Fibroblast of skin of left quadriceps (primary cell): ENCODE data around the gene NHERF2.

Source experiments
- DNase-seq, 2 experiments: peaks; one replicate each; pipeline ENCODE4 v3.0.0-alpha.2; 2013; ENCODE audit warnings: low read depth in 2 of 2

The NHERF2 gene

DNA sequence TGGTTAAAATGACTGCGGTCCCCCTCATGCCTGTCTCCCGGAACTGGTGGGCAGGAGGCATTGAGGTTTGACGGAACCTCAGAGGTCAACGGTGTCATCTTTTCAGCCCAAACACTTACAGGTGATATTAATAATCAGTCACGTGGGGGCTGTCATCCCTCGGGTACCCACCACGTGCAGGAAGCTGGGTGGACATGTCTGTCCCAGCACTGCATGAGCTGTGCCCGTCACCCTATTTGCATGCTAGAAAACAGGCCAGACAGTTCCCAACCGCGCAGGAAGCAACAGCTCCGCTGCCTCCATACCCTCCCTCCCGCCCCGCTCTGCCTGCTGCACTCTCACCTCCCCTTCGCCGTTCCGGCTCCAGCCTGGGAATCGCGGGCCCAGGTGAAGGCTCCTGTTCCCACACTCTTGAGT lies 35.6 kb upstream of the NHERF2 start:
- no peak for DNase-seq

DNA sequence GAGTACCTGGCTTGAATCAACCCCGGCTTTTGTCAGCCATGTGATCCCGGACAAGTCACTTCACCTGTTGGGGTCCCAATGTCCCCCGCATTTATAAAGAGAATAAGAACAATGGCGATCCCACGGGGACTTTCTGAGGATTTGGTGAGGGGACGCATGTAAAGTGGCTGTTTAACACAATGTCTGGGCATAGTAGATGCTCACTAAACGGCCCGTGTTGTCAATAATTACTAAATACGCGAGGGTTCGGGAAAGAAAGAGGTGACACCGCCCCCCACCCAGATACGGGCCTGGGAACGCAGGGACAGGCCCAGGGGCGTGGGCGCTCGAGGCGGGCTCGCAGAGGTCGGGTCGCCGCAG lies 35.1 kb upstream of the NHERF2 start:
- no peak for DNase-seq

DNA sequence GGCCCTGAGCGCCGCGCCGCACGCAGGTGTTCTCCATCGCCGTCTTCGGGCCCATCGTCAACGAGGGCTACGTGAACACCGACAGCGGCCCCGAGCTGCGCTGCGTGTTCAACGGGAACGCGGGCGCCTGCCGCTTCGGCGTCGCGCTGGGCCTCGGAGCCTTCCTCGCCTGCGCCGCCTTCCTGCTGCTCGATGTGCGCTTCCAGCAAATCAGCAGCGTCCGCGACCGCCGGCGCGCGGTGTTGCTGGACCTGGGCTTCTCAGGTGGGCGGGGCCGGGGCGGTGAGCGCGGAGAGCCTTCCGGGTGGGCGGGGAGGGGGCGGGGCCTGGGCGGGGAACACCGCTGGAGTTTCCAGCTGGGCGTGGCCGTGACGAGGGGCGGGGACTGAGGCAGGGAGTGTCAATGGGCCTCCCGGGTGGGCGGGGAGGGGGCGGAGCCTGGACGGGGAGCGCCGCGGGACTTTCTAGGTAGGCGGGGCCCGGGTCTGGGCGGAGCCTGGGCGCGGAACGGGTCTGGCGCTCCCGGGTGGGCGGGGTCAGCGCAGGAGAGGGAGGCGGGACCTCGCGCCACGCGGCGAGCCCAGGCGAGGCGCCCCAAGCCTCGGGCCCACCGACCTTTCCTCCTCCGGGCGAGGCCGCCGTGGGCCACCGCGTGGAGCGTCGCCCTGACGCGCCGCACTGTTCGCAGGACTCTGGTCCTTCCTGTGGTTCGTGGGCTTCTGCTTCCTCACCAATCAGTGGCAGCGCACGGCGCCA lies 34.6 kb upstream of the NHERF2 start:
- DNase-seq: peak; percentile 83 to 85

DNA sequence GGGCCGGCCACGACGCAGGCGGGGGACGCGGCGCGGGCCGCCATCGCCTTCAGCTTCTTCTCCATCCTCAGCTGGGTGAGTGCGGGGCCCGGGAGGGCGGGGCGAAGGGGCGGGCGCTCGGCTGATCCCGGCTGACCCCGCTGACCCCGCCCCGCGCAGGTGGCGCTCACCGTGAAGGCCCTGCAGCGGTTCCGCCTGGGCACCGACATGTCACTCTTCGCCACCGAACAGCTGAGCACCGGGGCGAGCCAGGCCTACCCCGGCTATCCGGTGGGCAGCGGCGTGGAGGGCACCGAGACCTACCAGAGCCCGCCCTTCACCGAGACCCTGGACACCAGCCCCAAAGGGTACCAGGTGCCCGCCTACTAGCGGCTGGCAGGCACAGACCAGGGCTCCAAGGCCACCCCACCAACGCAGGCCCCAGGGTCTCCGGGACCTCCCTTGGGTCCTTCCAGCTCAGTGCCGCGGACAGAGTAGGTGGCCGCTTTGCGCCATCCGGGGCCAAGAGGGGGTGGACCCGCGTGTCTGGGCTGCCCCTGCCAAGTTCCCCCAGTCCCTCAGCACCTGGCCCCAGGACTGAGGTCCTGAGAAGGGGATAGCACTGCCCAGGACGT lies 33.9 kb upstream of the NHERF2 start:
- DNase-seq: no peak

GRCh38 chr16:1993731-1994131 lies 33.0 kb upstream of the NHERF2 start:
- DNase-seq: no peak

- no peak for DNase-seq
These were observed 29.0 kb upstream of the NHERF2 start for GRCh38 chr16:1997494-1998359.

- no peak for DNase-seq
These were observed 28.3 kb upstream of the NHERF2 start for GRCh38 chr16:1998360-1998835.

- no peak for DNase-seq
These were observed 27.6 kb upstream of the NHERF2 start for GRCh38 chr16:1998852-1999801.

GRCh38 chr16:1999866-2000514 lies 26.7 kb upstream of the NHERF2 start:
- no peak for DNase-seq

DNA sequence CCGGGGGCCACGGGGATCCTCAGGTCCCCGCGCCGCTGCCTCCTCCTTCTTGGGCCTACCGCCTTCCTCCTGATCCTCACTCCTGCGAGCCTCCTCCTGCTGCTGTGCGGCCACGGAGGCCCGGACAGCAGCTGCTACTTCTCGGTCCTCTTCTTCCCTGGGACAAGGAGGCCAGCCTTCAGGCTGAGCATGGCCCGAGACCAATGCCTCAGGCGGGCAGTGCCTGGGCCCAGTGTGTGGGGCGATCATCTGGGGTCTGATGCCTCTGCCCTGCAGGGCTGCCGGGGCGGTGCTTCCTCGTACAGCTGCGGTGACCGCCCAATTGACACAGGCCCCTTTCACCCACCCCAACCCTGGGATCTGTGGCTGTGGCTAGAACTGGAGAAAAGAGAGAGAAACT lies 25.7 kb upstream of the NHERF2 start:
- DNase-seq: no peak

DNA sequence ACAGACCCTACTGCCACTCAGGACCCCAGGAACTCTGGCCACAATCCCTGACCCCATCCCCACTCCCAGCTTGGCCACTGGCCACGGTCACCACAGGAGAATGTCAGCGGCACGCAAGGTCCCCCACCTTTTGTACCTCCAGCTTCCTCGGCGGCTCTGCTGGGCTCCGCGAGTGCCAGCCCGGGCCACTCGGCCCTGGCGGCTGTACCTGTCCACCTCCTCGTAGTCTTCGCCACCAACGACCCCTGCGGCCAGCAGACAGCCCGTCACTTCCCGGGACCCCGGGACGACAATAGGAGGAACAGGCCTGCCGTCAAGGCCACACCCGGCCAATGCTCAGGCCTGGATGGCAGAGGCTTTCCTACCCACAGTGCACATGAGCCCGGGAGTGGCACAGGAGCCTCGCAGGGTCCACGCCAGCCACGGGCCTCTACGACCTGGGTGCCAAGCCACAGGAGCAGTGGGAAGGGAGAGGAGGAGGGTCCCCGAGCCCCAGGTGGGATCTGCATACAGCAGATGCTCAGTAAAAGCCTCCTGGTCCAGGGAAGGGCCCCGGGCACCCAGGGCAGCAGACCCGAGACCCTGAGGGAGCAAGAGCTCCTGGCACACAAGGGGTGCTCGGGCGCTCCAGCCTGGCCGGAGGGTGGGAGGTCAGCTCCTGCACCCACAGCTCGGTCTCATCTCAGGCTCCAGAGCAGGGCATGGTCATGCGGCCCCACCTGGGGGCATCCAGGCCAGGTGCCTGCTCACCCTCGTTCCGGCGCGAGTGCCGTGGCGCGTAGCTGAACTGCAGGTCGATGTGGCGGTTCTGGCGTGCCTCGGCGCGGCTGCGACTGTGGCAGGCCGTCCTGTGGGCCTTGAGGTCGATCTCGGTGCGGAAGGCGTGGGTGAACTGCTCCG lies 25.0 kb upstream of the NHERF2 start:
- DNase-seq: no peak

GRCh38 chr16:2002406-2003230 lies 24.1 kb upstream of the NHERF2 start:
- DNase-seq: no peak

DNA sequence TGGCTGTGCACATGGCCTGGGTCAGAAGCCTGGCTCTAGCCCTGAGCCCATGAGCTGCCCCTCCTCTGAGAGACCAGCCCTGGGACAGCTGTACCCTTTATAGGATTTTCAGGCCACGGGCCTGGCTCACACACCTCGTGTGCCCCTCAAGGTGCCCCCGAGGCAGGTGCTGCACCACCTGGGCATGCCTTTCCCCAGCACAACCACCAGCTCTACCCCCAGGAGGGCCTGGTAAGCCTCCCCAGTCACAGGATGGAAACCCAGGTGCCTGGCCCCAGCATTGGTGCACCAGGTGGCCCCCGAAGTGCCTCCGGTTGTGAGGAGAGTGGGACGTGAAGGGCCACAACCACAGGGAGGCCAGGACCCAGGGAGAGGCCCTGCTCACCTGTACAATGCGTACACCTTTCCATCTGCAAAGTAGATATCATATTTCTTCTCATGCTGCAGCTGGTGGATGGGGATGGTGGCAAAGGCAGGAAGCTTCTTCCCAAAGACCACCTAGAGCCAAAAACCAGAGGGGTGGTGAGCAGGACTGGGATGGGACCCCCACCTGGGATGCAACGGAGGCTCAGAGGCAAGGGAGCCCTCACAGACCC lies 23.4 kb upstream of the NHERF2 start:
- DNase-seq: no peak

GRCh38 chr16:2003827-2004641 lies 22.7 kb upstream of the NHERF2 start:
- DNase-seq: peak; percentile 39 to 44

DNA sequence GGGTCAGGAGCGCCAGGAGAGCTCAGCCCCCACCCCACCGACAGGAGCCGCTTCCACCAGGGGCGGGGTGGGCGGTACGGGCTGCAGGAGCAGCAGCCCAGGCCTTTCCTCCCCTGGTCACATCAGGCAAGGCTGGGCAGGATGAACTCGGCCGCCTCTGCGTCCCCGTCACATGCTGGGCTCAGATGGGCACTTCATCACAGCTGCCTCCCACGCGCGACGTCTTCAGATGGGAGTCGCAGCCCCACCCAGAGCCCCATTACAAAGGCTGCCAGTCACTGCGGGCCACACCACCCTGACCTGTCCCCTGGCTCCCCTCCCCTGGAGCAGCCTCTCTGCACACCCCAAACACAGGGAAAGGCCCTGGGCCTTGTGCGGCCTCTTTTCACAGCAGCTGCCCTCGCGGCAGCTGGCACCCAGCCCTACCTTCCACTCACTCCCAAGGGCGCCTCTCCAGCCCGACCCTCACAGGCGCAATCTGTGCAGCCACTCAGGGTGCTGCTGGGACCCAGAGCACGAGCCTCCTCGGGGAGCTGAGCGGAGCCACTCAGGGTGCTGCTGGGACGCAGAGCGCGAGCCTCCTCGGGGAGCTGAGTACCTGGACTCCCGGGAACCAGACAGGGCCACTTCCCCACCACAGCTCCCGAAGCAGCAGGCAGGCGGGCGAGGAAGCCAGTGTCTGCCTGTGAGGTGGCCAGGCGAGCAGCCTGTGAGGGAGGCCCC lies 21.7 kb upstream of the NHERF2 start:
- DNase-seq: no peak

DNA sequence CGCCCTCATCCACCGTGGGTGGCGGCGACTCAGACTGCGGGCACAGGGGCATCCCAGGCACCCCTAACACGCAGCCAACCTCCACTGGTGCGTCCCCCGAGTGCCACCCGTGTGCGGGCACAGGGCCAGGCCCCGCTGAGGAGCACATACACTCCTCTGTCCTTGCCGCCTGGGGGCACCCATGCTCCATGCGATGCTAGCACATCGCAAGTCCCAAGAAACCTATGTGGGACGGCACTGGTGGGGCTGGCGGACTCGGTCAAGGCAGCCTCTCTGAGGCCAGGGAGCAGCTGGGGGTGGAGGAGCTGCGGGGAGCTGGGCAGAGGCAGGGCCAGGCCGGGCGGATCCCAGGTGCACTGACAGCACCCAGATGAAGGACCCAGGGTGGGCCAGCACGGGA lies 21.1 kb upstream of the NHERF2 start:
- DNase-seq: no peak

- no peak for DNase-seq
These were observed 20.4 kb upstream of the NHERF2 start for GRCh38 chr16:2006317-2006716.
